Measurements from ENCODE around the gene PKNOX2. TPM values are rescaled to one million over a fixed set of nuclear protein-coding genes. Genes with fewer than 3 reads are reported as not detected.

Gene PKNOX2
- total RNA-seq, 1 experiment from 2014 or later: not detected

GRCh38 chr11:125428486-125429173 is 264.1 kb downstream of the PKNOX2 start:
- peaks cover 48% of the 10 kb centered on the region for H3K27me3 Mint-ChIP-seq (ENCODE audit: unreplicated experiment)
- intact Hi-C loops (cut with micrococcal nuclease; ENCODE audit: unreplicated experiment): loop anchor here (5.0 kb wide), 1 partner anchor 466 kb away; no protein-coding TSS in a partner anchor
- CTCF ChIA-PET: interaction anchor here (0.6 to 1.3 kb wide), 4 partner anchors 19 to 337 kb away, joined by 3 to 4 read pairs (median 3); no protein-coding TSS in a partner anchor
- H3K36me3 Mint-ChIP-seq (ENCODE audit: insufficient read depth, unreplicated experiment): no peaks in the 10 kb centered on the region
- no peaks in the 10 kb centered on the region for H3K4me1 Mint-ChIP-seq (ENCODE audit: low read depth, unreplicated experiment)
- DNase-seq: peak; percentile 16
- no peak overlapping the region for H3K27ac Mint-ChIP-seq (ENCODE audit: unreplicated experiment)
- TF ChIP-seq, protein P1, sequence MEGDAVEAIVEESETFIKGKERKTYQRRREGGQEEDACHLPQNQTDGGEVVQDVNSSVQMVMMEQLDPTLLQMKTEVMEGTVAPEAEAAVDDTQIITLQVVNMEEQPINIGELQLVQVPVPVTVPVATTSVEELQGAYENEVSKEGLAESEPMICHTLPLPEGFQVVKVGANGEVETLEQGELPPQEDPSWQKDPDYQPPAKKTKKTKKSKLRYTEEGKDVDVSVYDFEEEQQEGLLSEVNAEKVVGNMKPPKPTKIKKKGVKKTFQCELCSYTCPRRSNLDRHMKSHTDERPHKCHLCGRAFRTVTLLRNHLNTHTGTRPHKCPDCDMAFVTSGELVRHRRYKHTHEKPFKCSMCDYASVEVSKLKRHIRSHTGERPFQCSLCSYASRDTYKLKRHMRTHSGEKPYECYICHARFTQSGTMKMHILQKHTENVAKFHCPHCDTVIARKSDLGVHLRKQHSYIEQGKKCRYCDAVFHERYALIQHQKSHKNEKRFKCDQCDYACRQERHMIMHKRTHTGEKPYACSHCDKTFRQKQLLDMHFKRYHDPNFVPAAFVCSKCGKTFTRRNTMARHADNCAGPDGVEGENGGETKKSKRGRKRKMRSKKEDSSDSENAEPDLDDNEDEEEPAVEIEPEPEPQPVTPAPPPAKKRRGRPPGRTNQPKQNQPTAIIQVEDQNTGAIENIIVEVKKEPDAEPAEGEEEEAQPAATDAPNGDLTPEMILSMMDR (IDR thresholded peaks at IDR 0.05; ENCODE audit: unreplicated experiment): peak; percentile 5
- no peaks in the 10 kb centered on the region for H3K9me3 Mint-ChIP-seq (ENCODE audit: low read depth, unreplicated experiment)
- H3K4me3 Mint-ChIP-seq (ENCODE audit: low read depth, unreplicated experiment): no peak overlapping the region
- no TSS peak for BruUV-seq (replicated peaks)

DNA sequence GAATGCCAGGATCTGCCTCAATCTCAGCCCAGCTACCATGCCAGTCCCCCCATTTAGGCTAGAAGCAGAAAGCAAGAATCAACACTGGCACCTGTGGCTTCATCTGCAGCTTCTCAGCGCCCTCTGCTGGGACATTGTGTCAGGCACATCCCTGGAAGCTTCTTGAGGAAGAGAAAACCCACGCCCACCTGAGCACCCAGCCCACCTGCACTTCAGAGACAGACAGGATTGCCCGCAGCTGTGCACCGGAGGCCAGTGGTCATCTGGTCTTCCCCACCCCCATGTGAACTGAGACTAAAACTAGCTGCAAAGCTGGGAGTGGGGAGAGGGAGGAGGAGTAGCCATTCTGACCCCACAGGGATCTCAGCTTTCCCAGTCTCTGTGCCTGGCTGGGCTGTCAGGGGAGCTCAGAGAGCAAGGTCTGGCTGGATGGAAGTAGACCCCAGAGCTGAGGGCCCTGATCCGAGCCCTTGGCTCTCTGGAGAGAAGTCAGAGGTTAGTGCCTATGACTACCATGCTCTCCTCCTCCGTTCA is 264.7 kb downstream of the PKNOX2 start:
- CTCF ChIA-PET: interaction anchor here (0.6 to 1.3 kb wide), 4 partner anchors 19 to 338 kb away, joined by 3 to 4 read pairs (median 3); no protein-coding TSS in a partner anchor
- Mint-ChIP-seq H3K9me3 (ENCODE audit: low read depth, unreplicated experiment) (no peaks in the 10 kb centered on the region), H3K4me3 (ENCODE audit: low read depth, unreplicated experiment) (no peak overlapping the region), H3K4me1 (ENCODE audit: low read depth, unreplicated experiment) (no peaks in the 10 kb centered on the region), H3K27ac (ENCODE audit: unreplicated experiment) (no peak overlapping the region), H3K27me3 (ENCODE audit: unreplicated experiment) (peaks cover 42% of the 10 kb centered on the region), H3K36me3 (ENCODE audit: insufficient read depth, unreplicated experiment) (no peaks in the 10 kb centered on the region)
- DNase-seq: peak; percentile 61
- intact Hi-C loops (cut with micrococcal nuclease; ENCODE audit: unreplicated experiment): loop anchor here (5.0 kb wide), 1 partner anchor 467 kb away; no protein-coding TSS in a partner anchor
- BruUV-seq (replicated peaks): no TSS peak
- TF ChIP-seq, protein P1 (IDR thresholded peaks at IDR 0.05; ENCODE audit: unreplicated experiment): peak; percentile 38

- CTCF ChIA-PET: interaction anchor here (0.5 to 1.3 kb wide), 3 partner anchors 18 to 121 kb away, joined by 3 to 4 read pairs (median 4); no protein-coding TSS in a partner anchor
- Mint-ChIP-seq H3K27ac (ENCODE audit: unreplicated experiment) (no peak overlapping the region), H3K36me3 (ENCODE audit: insufficient read depth, unreplicated experiment) (no peaks in the 10 kb centered on the region), H3K4me1 (ENCODE audit: low read depth, unreplicated experiment) (no peaks in the 10 kb centered on the region), H3K9me3 (ENCODE audit: low read depth, unreplicated experiment) (no peaks in the 10 kb centered on the region), H3K27me3 (ENCODE audit: unreplicated experiment) (peaks cover 34% of the 10 kb centered on the region), H3K4me3 (ENCODE audit: low read depth, unreplicated experiment) (no peak overlapping the region)
- BruUV-seq (replicated peaks): no TSS peak
- no peak for DNase-seq
- intact Hi-C loops (cut with micrococcal nuclease; ENCODE audit: unreplicated experiment): loop anchor here (5.0 kb wide), 1 partner anchor 468 kb away; no protein-coding TSS in a partner anchor
- TF ChIP-seq, protein P1 (IDR thresholded peaks at IDR 0.05; ENCODE audit: unreplicated experiment): no peak
These were observed 265.5 kb downstream of the PKNOX2 start for GRCh38 chr11:125429807-125430678.

DNA sequence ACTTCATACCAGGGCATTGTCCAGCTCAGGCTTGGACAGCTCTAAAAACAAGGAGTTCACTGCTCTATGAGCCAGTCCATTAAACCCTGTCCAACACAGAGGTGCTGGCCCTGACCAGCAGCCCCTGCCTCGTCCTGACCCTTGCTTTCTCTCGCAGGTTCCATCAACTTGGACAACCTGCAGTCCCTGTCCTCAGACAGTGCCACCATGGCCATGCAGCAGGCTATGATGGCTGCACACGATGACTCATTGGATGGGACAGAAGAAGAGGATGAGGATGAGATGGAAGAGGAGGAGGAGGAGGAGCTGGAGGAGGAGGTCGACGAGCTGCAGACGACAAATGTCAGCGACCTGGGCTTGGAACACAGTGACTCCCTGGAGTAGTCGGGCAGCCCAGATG is 266.5 kb downstream of the PKNOX2 start:
- Mint-ChIP-seq H3K36me3 (ENCODE audit: insufficient read depth, unreplicated experiment) (no peaks in the 10 kb centered on the region), H3K4me3 (ENCODE audit: low read depth, unreplicated experiment) (no peak overlapping the region), H3K4me1 (ENCODE audit: low read depth, unreplicated experiment) (no peaks in the 10 kb centered on the region), H3K27me3 (ENCODE audit: unreplicated experiment) (peaks cover 25% of the 10 kb centered on the region), H3K9me3 (ENCODE audit: low read depth, unreplicated experiment) (no peaks in the 10 kb centered on the region), H3K27ac (ENCODE audit: unreplicated experiment) (no peak overlapping the region)
- no peak for DNase-seq
- intact Hi-C loops (cut with micrococcal nuclease; ENCODE audit: unreplicated experiment): no loop called here
- TF ChIP-seq, protein P1 (IDR thresholded peaks at IDR 0.05; ENCODE audit: unreplicated experiment): no peak
- CTCF ChIA-PET: interaction anchor here (0.9 kb wide), 1 partner anchor 139 kb away, joined by 4 read pairs; no protein-coding TSS in a partner anchor
- BruUV-seq (replicated peaks): no TSS peak
